Urothelium cell line (cell line): Measurements from ENCODE around the gene MOB3A.
"Not testable (repeated sequence)": the region's sequence is repeated elsewhere in the genome, so short reads cannot be mapped to it uniquely, and the experiment has no call there.

Experiments
- DNase-seq: peaks from one replicate; pipeline ENCODE4 v3.0.0; 2011; ENCODE audit warnings: low spot score, mixed read lengths
- FAIRE-seq: peaks from 2 replicates; lab custom pipeline; 2011; peaks lifted over from hg19 to GRCh38; lab: Jason Lieb, UNC

The MOB3A gene

DNA sequence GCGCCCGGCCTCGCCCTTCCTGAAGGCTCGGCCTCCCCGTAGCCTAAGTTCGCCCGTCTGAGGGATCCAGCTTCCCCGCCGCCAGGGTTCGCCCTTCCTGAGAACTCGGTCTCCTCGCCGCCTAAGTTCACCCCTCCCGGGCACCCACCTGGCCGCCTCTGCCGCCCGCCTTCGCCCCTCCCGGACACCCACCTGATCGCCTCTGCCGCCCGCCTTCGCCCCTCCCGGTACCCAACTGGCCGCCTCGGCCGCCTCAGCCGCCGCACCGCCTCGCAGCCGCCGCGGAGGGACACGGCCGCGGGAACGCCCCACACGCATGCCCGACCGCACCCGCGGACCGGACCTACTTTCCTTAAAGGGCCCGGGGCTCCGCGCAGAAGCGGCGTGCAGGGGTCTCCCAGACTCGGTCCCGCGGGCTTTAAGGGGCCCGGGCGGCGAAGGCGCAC, at the start of gene MOB3A:
TSS of gene MOB3A (minus strand) at position 293 of the 446 bp plus-strand sequence. CDS start 17,766 bp downstream, outside the sequence.
- no peak for FAIRE-seq
- no peak for DNase-seq

DNA sequence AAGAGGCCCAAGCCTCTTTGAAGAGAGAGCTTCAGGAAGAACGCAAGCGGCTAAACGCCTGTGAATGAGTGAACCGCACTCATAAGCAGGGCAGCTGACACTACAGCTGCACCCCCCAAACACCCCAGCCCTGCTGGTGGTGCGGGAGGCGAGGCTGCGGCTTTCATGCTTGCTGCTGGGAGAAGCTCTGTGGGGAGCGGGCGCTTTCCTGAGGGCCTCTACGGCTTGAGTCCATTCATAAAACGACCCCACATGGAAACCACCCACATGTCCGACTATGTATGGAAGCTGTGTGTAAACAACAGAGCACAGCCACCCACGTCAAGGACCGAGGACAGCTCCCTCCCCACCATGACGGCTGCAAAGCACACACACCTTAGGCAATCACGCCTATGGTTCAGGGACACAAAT, 49.7 kb upstream of the MOB3A start:
- FAIRE-seq (no peak), DNase-seq (no peak)

- no peak for DNase-seq
- no peak for FAIRE-seq
Observed at GRCh38 chr19:2144190-2144589, 48.1 kb upstream of the MOB3A start.

DNA sequence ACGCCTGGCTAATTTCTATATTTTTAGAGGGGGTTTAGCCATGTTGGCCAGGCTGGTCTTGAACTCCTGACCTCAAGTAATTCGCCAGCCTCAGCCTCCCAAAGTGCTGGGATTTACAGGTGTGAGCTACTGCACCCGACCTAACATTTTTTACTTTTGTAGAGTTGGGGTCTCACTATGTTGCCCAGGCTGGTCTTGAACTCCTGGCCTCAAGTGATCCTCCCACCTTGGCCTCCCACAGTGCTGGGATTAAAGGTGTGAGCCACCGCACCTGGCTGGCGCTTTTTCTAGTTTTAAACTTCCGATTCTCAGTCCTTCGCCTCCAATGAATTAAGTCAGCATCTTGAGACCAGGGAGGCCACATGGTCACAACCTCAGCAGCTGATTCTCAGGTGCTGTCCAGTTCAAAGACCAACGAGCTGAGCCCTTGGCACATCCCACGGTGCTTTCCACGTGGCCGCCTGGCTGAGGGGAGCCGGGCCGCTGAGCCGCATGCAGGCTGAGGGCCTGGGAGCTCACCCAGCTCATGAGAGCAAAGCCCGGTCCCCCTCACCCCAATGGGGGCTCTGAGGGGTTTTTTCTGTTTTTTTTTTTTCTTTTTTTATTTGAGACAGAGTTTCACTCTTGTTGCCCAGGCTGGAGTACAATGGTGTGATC, 46.2 kb upstream of the MOB3A start:
- FAIRE-seq (no peak), DNase-seq (no peak)

DNA sequence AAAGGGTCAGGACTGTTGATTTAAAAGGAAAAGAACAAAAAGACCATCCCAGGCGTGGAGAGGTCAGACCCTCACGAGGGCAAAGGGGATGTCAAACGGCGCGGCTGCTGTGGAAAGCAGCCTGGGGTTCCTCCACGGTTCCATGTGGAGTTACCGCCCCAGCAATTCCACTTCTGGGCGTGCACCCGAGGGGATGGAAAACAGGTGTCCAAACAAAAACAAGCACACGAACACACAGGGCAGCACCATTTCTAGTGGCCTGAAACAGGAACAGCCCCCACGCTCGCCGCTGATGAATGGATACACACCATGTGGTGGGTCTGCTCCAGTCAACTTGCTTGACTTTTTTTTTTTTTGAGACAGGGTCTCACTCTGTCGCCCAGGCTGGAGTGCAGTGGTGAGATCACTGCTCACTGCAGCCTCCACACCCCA, 44.0 kb upstream of the MOB3A start:
- DNase-seq (no peak), FAIRE-seq (no peak)

- DNase-seq (no peak), FAIRE-seq (no peak)
Observed at GRCh38 chr19:2139385-2140137, 43.4 kb upstream of the MOB3A start.

- DNase-seq (no peak), FAIRE-seq (no peak)
Observed at GRCh38 chr19:2138061-2138728, 42.1 kb upstream of the MOB3A start.

GRCh38 chr19:2136796-2137195, 40.7 kb upstream of the MOB3A start:
- no peak for DNase-seq
- no peak for FAIRE-seq

- no peak for DNase-seq
- no peak for FAIRE-seq
Observed at GRCh38 chr19:2135474-2136402, 39.6 kb upstream of the MOB3A start.

- no peak for FAIRE-seq
- DNase-seq: no peak
Observed at GRCh38 chr19:2132731-2133490, 36.8 kb upstream of the MOB3A start.

GRCh38 chr19:2132191-2132590, 36.1 kb upstream of the MOB3A start:
- no peak for DNase-seq
- FAIRE-seq: no peak

DNA sequence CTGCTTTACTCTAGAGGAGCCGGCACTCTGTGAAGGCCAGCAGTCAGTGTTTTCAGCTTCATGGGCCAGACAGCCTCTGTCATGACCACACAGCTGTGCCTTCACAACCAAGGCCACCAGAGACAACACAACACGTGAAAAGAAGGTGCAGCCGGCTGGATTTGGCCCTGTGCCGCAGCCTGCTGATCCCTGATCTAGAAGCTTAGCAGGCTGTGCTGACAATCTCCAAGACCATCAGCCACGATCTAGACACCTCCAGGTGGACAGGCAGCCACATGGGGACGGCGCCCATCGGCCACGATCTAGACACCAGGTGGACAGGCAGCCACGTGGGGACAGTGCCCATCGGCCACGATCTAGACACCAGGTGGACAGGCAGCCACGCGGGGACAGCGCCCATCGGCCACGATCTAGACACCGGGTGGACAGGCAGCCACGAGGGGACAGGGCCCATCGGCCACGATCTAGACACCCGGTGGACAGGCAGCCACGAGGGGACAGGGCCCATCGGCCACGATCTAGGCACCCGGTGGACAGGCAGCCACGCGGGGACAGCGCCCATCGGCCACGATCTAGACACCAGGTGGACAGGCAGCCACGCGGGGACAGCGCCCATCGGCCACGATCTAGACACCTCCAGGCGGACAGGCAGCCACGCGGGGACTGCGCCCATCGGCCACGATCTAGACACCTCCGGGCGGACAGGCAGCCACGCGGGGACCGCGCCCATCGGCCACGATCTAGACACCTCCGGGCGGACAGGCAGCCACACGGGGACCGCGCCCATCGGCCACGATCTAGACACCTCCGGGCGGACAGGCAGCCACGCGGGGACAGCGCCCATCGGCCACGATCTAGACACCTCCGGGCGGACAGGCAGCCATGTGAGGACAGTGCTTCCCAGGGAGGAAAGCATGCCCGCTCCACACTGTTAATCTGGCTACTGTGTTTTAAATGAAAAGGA, 35.2 kb upstream of the MOB3A start:
- not testable (repeated sequence) for FAIRE-seq, DNase-seq

GRCh38 chr19:2129892-2130770, 34.0 kb upstream of the MOB3A start:
- no peak for DNase-seq
- no peak for FAIRE-seq

- DNase-seq (no peak), FAIRE-seq (no peak)
Observed at GRCh38 chr19:2129486-2129885, 33.4 kb upstream of the MOB3A start.

- DNase-seq: no peak
- no peak for FAIRE-seq
Observed at GRCh38 chr19:2129022-2129421, 32.9 kb upstream of the MOB3A start.

- not testable (repeated sequence) for FAIRE-seq, DNase-seq
Observed at GRCh38 chr19:2128252-2128651, 32.1 kb upstream of the MOB3A start.

DNA sequence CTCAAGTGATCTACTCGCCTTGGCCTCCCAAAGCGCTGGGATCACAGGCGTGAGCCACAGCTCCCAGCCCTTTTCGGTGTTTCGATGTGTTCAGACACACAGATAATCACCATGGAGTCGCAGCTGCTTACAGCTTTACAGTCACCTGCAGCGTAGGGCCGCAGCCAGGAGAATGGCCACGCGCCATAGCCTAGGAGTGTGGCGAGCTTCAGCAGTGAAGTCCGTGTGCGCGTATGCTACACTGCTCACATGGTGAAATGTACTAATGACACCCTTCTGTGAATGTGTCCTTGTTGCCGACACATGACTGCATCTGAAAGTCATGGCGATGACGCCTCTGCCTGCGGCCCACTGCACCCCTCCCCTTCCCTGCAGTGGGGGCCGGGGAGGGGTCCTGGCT, 31.6 kb upstream of the MOB3A start:
- DNase-seq (no peak), FAIRE-seq (no peak)
